GM12878 (cell line): ENCODE data around the gene PPFIA3. TPM values are rescaled to one million over a fixed set of nuclear protein-coding genes. Genes with fewer than 3 reads are reported as not detected.

Experiments used
- ATAC-seq: fragments of 200-7000 bp; cut with Tn5 transposase; 3 replicates; pipeline ENCODE4 v1.9.1; 2020; ENCODE audit warnings: mild to moderate bottlenecking, moderate library complexity
- BruUV-seq: library from RNA; stranded (reverse); fragments of 400-500 nt; replicated peaks from 2 replicates; lab custom pipeline; 2021; lab: Mats Ljungman, UMichigan
- CTCF ChIA-PET: fragments of 300-600 bp; sonication (Branson Sonifier 250); formaldehyde crosslinking; extraction: SDS; loops from one replicate; lab custom pipeline; 2021; ENCODE audit warnings: inconsistent platforms; lab: Yijun Ruan, JAX
- POLR2A ChIA-PET: fragments of 350-600 bp; formaldehyde crosslinking; extraction: SDS; loops from one replicate; lab custom pipeline; 2021; ENCODE audit warnings: inconsistent platforms; lab: Charles Lee
- RAD21 ChIA-PET: fragments of 300-600 bp; sonication (Branson Sonifier 250); formaldehyde crosslinking; loops from one replicate; lab custom pipeline; 2023; ENCODE audit warnings: antibody characterized with exemption; ENCODE audit not compliant: unreplicated experiment; lab: Charles Lee
- SMC1A ChIA-PET: fragments of 300-600 bp; sonication (Branson Sonifier 250); formaldehyde crosslinking; loops from one replicate; lab custom pipeline; 2023; ENCODE audit not compliant: unreplicated experiment, uncharacterized antibody; lab: Charles Lee
- DNase-seq: peaks from one replicate; pipeline ENCODE4 v3.0.0-alpha.2; 2011; ENCODE audit warnings: low read depth, low spot score
- FAIRE-seq: peaks from 3 replicates; lab custom pipeline; 2011; peaks lifted over from hg19 to GRCh38; lab: Jason Lieb, UNC
- H2AFZ ChIP-seq: 2 replicates; pipeline ENCODE4 v1.6.0; 2011; ENCODE audit warnings: low read depth, low read length, control low read depth; ENCODE audit not compliant: control insufficient read depth
- H3K27ac ChIP-seq: 2 replicates; pipeline ENCODE4 v1.5.1; 2011; ENCODE audit warnings: control low read depth; ENCODE audit not compliant: control insufficient read depth, insufficient read depth
- H3K27me3 ChIP-seq, 2 experiments: replicated peaks in 1 of 2; 2 replicates each; pipeline versions ENCODE4 v1.6.0 to v1.6.1; 2011; ENCODE audit warnings: low read length in 1 of 2; ENCODE audit not compliant: control insufficient read depth in 2 of 2, insufficient read depth in 2 of 2
- H3K36me3 ChIP-seq, 2 experiments: 2 replicates each; pipeline ENCODE4 v1.5.1; 2011; ENCODE audit warnings: low read length in 1 of 2; ENCODE audit not compliant: control insufficient read depth in 2 of 2, insufficient read depth in 2 of 2
- H3K4me1 ChIP-seq: 2 replicates; pipeline ENCODE4 v1.6.1; 2011; ENCODE audit warnings: mild to moderate bottlenecking, low read length, moderate library complexity, mixed read lengths; ENCODE audit not compliant: control insufficient read depth, insufficient read depth
- H3K4me2 ChIP-seq: 2 replicates; pipeline ENCODE4 v1.6.0; 2011; ENCODE audit warnings: control low read depth; ENCODE audit not compliant: control insufficient read depth, insufficient read depth
- H3K4me3 ChIP-seq: fragments of 200-600 bp; sonication (generic); 2 replicates; pipeline ENCODE4 v1.5.1; 2016
- H3K79me2 ChIP-seq: 2 replicates; pipeline ENCODE4 v1.6.0; 2011; ENCODE audit warnings: low read length; ENCODE audit not compliant: control insufficient read depth, insufficient read depth
- H3K9ac ChIP-seq: 2 replicates; pipeline ENCODE4 v1.8.0; 2011; ENCODE audit warnings: low read length, control low read depth, mixed read lengths; ENCODE audit not compliant: control insufficient read depth, insufficient read depth
- H3K9me3 ChIP-seq: replicated peaks from 3 replicates; pipeline ENCODE4 v1.5.1; 2011; ENCODE audit warnings: mild to moderate bottlenecking, low read length; ENCODE audit not compliant: control insufficient read depth, insufficient read depth
- H4K20me1 ChIP-seq: 2 replicates; pipeline ENCODE4 v1.6.0; 2011; ENCODE audit not compliant: control insufficient read depth, insufficient read depth
- ATF3 ChIP-seq: IDR thresholded peaks from 2 replicates; pipeline ENCODE4 v1.6.1; 2011; ENCODE audit warnings: low read depth, mild to moderate bottlenecking, low read length, moderate library complexity, borderline replicate concordance; ENCODE audit errors: extremely low read depth
- ATF7 ChIP-seq: fragments of 450-650 bp; IDR thresholded peaks from 2 replicates; pipeline ENCODE4 v1.6.1; 2016; ENCODE audit warnings: low read depth, mild to moderate bottlenecking
- CEBPB ChIP-seq, 2 experiments: fragments of 150-350 bp in 1 of 2; IDR thresholded peaks; 2 replicates each; pipeline ENCODE4 v1.6.1; 2012 to 2014; ENCODE audit warnings: low read depth in 2 of 2, low read length in 2 of 2, borderline replicate concordance in 1 of 2, inconsistent platforms in 1 of 2
- EED ChIP-seq: sonication (generic); IDR thresholded peaks from 2 replicates; pipeline ENCODE4 v1.6.1; 2016; ENCODE audit warnings: antibody characterized with exemption, low read depth
- FOXM1 ChIP-seq: IDR thresholded peaks from 2 replicates; pipeline ENCODE4 v1.6.1; 2012; ENCODE audit warnings: low read depth, mild to moderate bottlenecking, inconsistent platforms, low read length, moderate library complexity
- IKZF1 ChIP-seq: fragments of 450-650 bp; conservative IDR thresholded peaks from 2 replicates; pipeline ENCODE4 v1.6.1; 2017; ENCODE audit warnings: antibody characterized with exemption, mild to moderate bottlenecking
- IRF4 ChIP-seq: IDR thresholded peaks from 2 replicates; pipeline ENCODE4 v1.6.1; 2011; ENCODE audit warnings: low read depth, low read length
- JUND ChIP-seq: IDR thresholded peaks from 2 replicates; pipeline ENCODE4 v1.6.1; 2012; ENCODE audit warnings: low read depth, mild to moderate bottlenecking, low read length, improper control_type of control experiment, moderate library complexity
- POLR2A ChIP-seq: IDR thresholded peaks from 2 replicates; pipeline ENCODE4 v1.6.1; 2011; ENCODE audit warnings: low read depth, mild to moderate bottlenecking, low read length
- TCF7 ChIP-seq: IDR thresholded peaks from 2 replicates; pipeline ENCODE4 v1.6.1; 2014; ENCODE audit warnings: antibody characterized with exemption, borderline replicate concordance
- WGBS: methylation state at CpG from one replicate; pipeline ENCODE4 v1.1.6; 2016; ENCODE audit warnings: low lambda C conversion rate; ENCODE audit not compliant: insufficient replicate concordance, insufficient coverage; ENCODE audit errors: missing lambda C conversion rate; 5-methylcytosine and 5-hydroxymethylcytosine counted together
- in situ Hi-C: fragments of 300-500 bp; cut with MboI; formaldehyde crosslinking; loops from 9 replicates; pipeline ENCODE4 v1.14.3; 2018; ENCODE audit warnings: mixed read lengths
- intact Hi-C: fragments of 100-400 bp; cut with micrococcal nuclease; formaldehyde crosslinking; loops from one replicate; pipeline ENCODE4 v1.14.2; 2022; ENCODE audit not compliant: unreplicated experiment
- polyA plus RNA-seq, 11 experiments: library from polyadenylated mRNA; depleted of rRNA in 4 of 11; unstranded in 6 of 11; stranded (reverse) in 5 of 11; fragments of >200 nt; fragmentation: Nextera tagmentation in 4 of 11; fragmentation: Illumina TruSeq in 1 of 11; extraction: Ambion mirVana in 4 of 11; extraction: Trizol in 1 of 11; gene quantifications; 1 replicate in 1 of 11; 2 replicates in 10 of 11; pipeline versions ENCODE4 v1.2.1 to v1.2.3, GENCODE V29; 2011 to 2016; ENCODE audit warnings: inconsistent platforms in 2 of 11, missing spikeins in 2 of 11, low read depth in 1 of 11
- total RNA-seq, 4 experiments: library from RNA; depleted of rRNA in 3 of 4; stranded (reverse); fragments of >200 nt in 3 of 4; fragmentation: Illumina TruSeq in 1 of 4; extraction: Trizol in 1 of 4; gene quantifications; 2 replicates each; pipeline versions ENCODE4 v1.2.1 to v1.2.3, GENCODE V29; 2013 to 2021
- TF ChIP-seq, protein P1 (sequence below): IDR thresholded peaks from 2 replicates; pipeline ENCODE4 v1.6.1; 2011; ENCODE audit warnings: borderline replicate concordance, low read depth, mild to moderate bottlenecking, moderate library complexity, mixed read lengths, low read length; ENCODE audit not compliant: insufficient read depth; ENCODE audit errors: extremely low read length

The PPFIA3 gene
- total and polyA plus RNA-seq, 10 of the 15 experiments (the other 5 are each of a cell fraction or from before 2014, with no cell fraction given): 0.11 to 1.7 (median 0.73) TPM; not detected in 3

GRCh38 chr19:49125025-49125731 lies 5.8 kb downstream of the PPFIA3 start:
- Histone ChIP-seq H3K36me3 (no peaks in the 10 kb centered on the region), H3K4me1 (peaks cover 3% of the 10 kb centered on the region; the same call in 1 of the 2 replicates), H3K27ac (no peak overlapping the region), H3K9ac (no peak overlapping the region), H2AFZ (no peak overlapping the region), H3K79me2 (no peaks in the 10 kb centered on the region), H4K20me1 (no peaks in the 10 kb centered on the region), H3K4me2 (no peak overlapping the region), H3K9me3 (no peaks in the 10 kb centered on the region; the same call in 2 of the 3 replicates), H3K27me3 (peaks cover 5 to 7% of the 10 kb centered on the region in 2 experiments; a peak in 3 of 4 replicates), H3K4me3 (no peak overlapping the region)
- TF ChIP-seq ATF7: no peak
- no peak for TF ChIP-seq JUND
- TF ChIP-seq IRF4: no peak
- TF ChIP-seq ATF3: no peak
- no peak for TF ChIP-seq FOXM1
- TF ChIP-seq TCF7: no peak
- no peak for TF ChIP-seq EED
- no peak for TF ChIP-seq POLR2A
- TF ChIP-seq CEBPB (IDR thresholded peaks at IDR 0.05; ENCODE audit: borderline replicate concordance in 1 of 2, low read depth in 2 of 2, low read length in 2 of 2): no peak
- no peak for TF ChIP-seq IKZF1
- TF ChIP-seq, protein P1, sequence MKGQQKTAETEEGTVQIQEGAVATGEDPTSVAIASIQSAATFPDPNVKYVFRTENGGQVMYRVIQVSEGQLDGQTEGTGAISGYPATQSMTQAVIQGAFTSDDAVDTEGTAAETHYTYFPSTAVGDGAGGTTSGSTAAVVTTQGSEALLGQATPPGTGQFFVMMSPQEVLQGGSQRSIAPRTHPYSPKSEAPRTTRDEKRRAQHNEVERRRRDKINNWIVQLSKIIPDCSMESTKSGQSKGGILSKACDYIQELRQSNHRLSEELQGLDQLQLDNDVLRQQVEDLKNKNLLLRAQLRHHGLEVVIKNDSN: no peak
- DNase-seq (no peak), FAIRE-seq (no peak), ATAC-seq (no peak)
- SMC1A ChIA-PET: no interaction called here
- CTCF ChIA-PET: no interaction called here
- POLR2A ChIA-PET: interaction anchor here (0.5 kb wide), 1 partner anchor 14 kb away, joined by 3 read pairs; no protein-coding TSS in a partner anchor
- in situ Hi-C loops: no loop called here
- RAD21 ChIA-PET: no interaction called here
- no TSS peak for BruUV-seq
- 49% methylated on average over 20 of the region's 23 CpGs for WGBS
- intact Hi-C loops: no loop called here
